GM12878 (cell line): Measurements from ENCODE around the gene CXCR6. TPM values are rescaled to one million over a fixed set of nuclear protein-coding genes. Genes with fewer than 3 reads are reported as not detected.

Source experiments
- ATAC-seq: fragments of 200-7000 bp; cut with Tn5 transposase; 3 replicates; pipeline ENCODE4 v1.9.1; 2020; ENCODE audit warnings: mild to moderate bottlenecking, moderate library complexity
- BruUV-seq: library from RNA; stranded (reverse); fragments of 400-500 nt; replicated peaks from 2 replicates; lab custom pipeline; 2021; lab: Mats Ljungman, UMichigan
- CTCF ChIA-PET: fragments of 300-600 bp; sonication (Branson Sonifier 250); formaldehyde crosslinking; extraction: SDS; loops from one replicate; lab custom pipeline; 2021; ENCODE audit warnings: inconsistent platforms; lab: Yijun Ruan, JAX
- POLR2A ChIA-PET: fragments of 350-600 bp; formaldehyde crosslinking; extraction: SDS; loops from one replicate; lab custom pipeline; 2021; ENCODE audit warnings: inconsistent platforms; lab: Charles Lee
- RAD21 ChIA-PET: fragments of 300-600 bp; sonication (Branson Sonifier 250); formaldehyde crosslinking; loops from one replicate; lab custom pipeline; 2023; ENCODE audit warnings: antibody characterized with exemption; ENCODE audit not compliant: unreplicated experiment; lab: Charles Lee
- SMC1A ChIA-PET: fragments of 300-600 bp; sonication (Branson Sonifier 250); formaldehyde crosslinking; loops from one replicate; lab custom pipeline; 2023; ENCODE audit not compliant: unreplicated experiment, uncharacterized antibody; lab: Charles Lee
- DNase-seq: peaks from one replicate; pipeline ENCODE4 v3.0.0-alpha.2; 2011; ENCODE audit warnings: low read depth, low spot score
- FAIRE-seq: peaks from 3 replicates; lab custom pipeline; 2011; peaks lifted over from hg19 to GRCh38; lab: Jason Lieb, UNC
- H2AFZ ChIP-seq: 2 replicates; pipeline ENCODE4 v1.6.0; 2011; ENCODE audit warnings: low read depth, low read length, control low read depth; ENCODE audit not compliant: control insufficient read depth
- H3K27ac ChIP-seq: 2 replicates; pipeline ENCODE4 v1.5.1; 2011; ENCODE audit warnings: control low read depth; ENCODE audit not compliant: control insufficient read depth, insufficient read depth
- H3K27me3 ChIP-seq, 2 experiments: replicated peaks in 1 of 2; 2 replicates each; pipeline versions ENCODE4 v1.6.0 to v1.6.1; 2011; ENCODE audit warnings: low read length in 1 of 2; ENCODE audit not compliant: control insufficient read depth in 2 of 2, insufficient read depth in 2 of 2
- H3K36me3 ChIP-seq, 2 experiments: 2 replicates each; pipeline ENCODE4 v1.5.1; 2011; ENCODE audit warnings: low read length in 1 of 2; ENCODE audit not compliant: control insufficient read depth in 2 of 2, insufficient read depth in 2 of 2
- H3K4me1 ChIP-seq: 2 replicates; pipeline ENCODE4 v1.6.1; 2011; ENCODE audit warnings: mild to moderate bottlenecking, low read length, moderate library complexity, mixed read lengths; ENCODE audit not compliant: control insufficient read depth, insufficient read depth
- H3K4me2 ChIP-seq: 2 replicates; pipeline ENCODE4 v1.6.0; 2011; ENCODE audit warnings: control low read depth; ENCODE audit not compliant: control insufficient read depth, insufficient read depth
- H3K4me3 ChIP-seq: fragments of 200-600 bp; sonication (generic); 2 replicates; pipeline ENCODE4 v1.5.1; 2016
- H3K79me2 ChIP-seq: 2 replicates; pipeline ENCODE4 v1.6.0; 2011; ENCODE audit warnings: low read length; ENCODE audit not compliant: control insufficient read depth, insufficient read depth
- H3K9ac ChIP-seq: 2 replicates; pipeline ENCODE4 v1.8.0; 2011; ENCODE audit warnings: low read length, control low read depth, mixed read lengths; ENCODE audit not compliant: control insufficient read depth, insufficient read depth
- H3K9me3 ChIP-seq: replicated peaks from 3 replicates; pipeline ENCODE4 v1.5.1; 2011; ENCODE audit warnings: mild to moderate bottlenecking, low read length; ENCODE audit not compliant: control insufficient read depth, insufficient read depth
- H4K20me1 ChIP-seq: 2 replicates; pipeline ENCODE4 v1.6.0; 2011; ENCODE audit not compliant: control insufficient read depth, insufficient read depth
- CBX5 ChIP-seq: sonication (generic); IDR thresholded peaks from 2 replicates; pipeline ENCODE4 v1.6.1; 2016; ENCODE audit warnings: low read depth, moderate library complexity, mild to moderate bottlenecking, inconsistent platforms
- HDAC6 ChIP-seq: fragments of 200-600 bp; sonication (generic); IDR thresholded peaks from one replicate; pipeline ENCODE4 v1.8.0; 2017; ENCODE audit warnings: antibody characterized with exemption; ENCODE audit not compliant: unreplicated experiment
- IKZF1 ChIP-seq: fragments of 450-650 bp; conservative IDR thresholded peaks from 2 replicates; pipeline ENCODE4 v1.6.1; 2017; ENCODE audit warnings: antibody characterized with exemption, mild to moderate bottlenecking
- IKZF2 ChIP-seq, 2 experiments: fragments of 450-650 bp; IDR thresholded peaks; 2 replicates each; pipeline ENCODE4 v1.6.1; 2017; ENCODE audit warnings: mild to moderate bottlenecking in 2 of 2, moderate library complexity in 2 of 2
- MYC ChIP-seq: IDR thresholded peaks from 2 replicates; pipeline ENCODE4 v1.6.1; 2011; ENCODE audit warnings: mild to moderate bottlenecking, low read length, moderate library complexity, inconsistent platforms; ENCODE audit not compliant: insufficient read depth, insufficient replicate concordance, insufficient read length, severe bottlenecking
- NRF1 ChIP-seq: conservative IDR thresholded peaks from 2 replicates; pipeline ENCODE4 v1.6.1; 2011; ENCODE audit warnings: mild to moderate bottlenecking, low read depth, low read length, improper control_type of control experiment
- RCOR1 ChIP-seq: conservative IDR thresholded peaks from 2 replicates; pipeline ENCODE4 v1.6.1; 2012; ENCODE audit warnings: low read depth, low read length, improper control_type of control experiment
- SPI1 ChIP-seq: IDR thresholded peaks from 2 replicates; pipeline ENCODE4 v1.6.1; 2011; ENCODE audit warnings: low read depth, mild to moderate bottlenecking, low read length, moderate library complexity, borderline replicate concordance; ENCODE audit not compliant: insufficient read depth
- SREBF1 ChIP-seq: IDR thresholded peaks from 2 replicates; pipeline ENCODE4 v1.6.1; 2012; ENCODE audit warnings: mild to moderate bottlenecking, low read length
- TCF12 ChIP-seq: IDR thresholded peaks from 2 replicates; pipeline ENCODE4 v1.6.1; 2011; ENCODE audit warnings: low read depth, mild to moderate bottlenecking, low read length
- TCF7 ChIP-seq: IDR thresholded peaks from 2 replicates; pipeline ENCODE4 v1.6.1; 2014; ENCODE audit warnings: antibody characterized with exemption, borderline replicate concordance
- WGBS: methylation state at CpG from one replicate; pipeline ENCODE4 v1.1.6; 2016; ENCODE audit warnings: low lambda C conversion rate; ENCODE audit not compliant: insufficient replicate concordance, insufficient coverage; ENCODE audit errors: missing lambda C conversion rate; 5-methylcytosine and 5-hydroxymethylcytosine counted together
- in situ Hi-C: fragments of 300-500 bp; cut with MboI; formaldehyde crosslinking; loops from 9 replicates; pipeline ENCODE4 v1.14.3; 2018; ENCODE audit warnings: mixed read lengths
- intact Hi-C: fragments of 100-400 bp; cut with micrococcal nuclease; formaldehyde crosslinking; loops from one replicate; pipeline ENCODE4 v1.14.2; 2022; ENCODE audit not compliant: unreplicated experiment
- polyA plus RNA-seq, 11 experiments: library from polyadenylated mRNA; depleted of rRNA in 4 of 11; unstranded in 6 of 11; stranded (reverse) in 5 of 11; fragments of >200 nt; fragmentation: Nextera tagmentation in 4 of 11; fragmentation: Illumina TruSeq in 1 of 11; extraction: Ambion mirVana in 4 of 11; extraction: Trizol in 1 of 11; gene quantifications; 1 replicate in 1 of 11; 2 replicates in 10 of 11; pipeline versions ENCODE4 v1.2.1 to v1.2.3, GENCODE V29; 2011 to 2016; ENCODE audit warnings: inconsistent platforms in 2 of 11, missing spikeins in 2 of 11, low read depth in 1 of 11
- total RNA-seq, 4 experiments: library from RNA; depleted of rRNA in 3 of 4; stranded (reverse); fragments of >200 nt in 3 of 4; fragmentation: Illumina TruSeq in 1 of 4; extraction: Trizol in 1 of 4; gene quantifications; 2 replicates each; pipeline versions ENCODE4 v1.2.1 to v1.2.3, GENCODE V29; 2013 to 2021
- TF ChIP-seq, protein P1 (sequence below): fragments of 450-650 bp; IDR thresholded peaks from 2 replicates; pipeline ENCODE4 v1.6.1; 2016; ENCODE audit warnings: mild to moderate bottlenecking
- TF ChIP-seq, protein P2 (sequence below): fragments of 450-650 bp; IDR thresholded peaks from 2 replicates; pipeline ENCODE4 v1.6.1; 2016; ENCODE audit warnings: mild to moderate bottlenecking
- TF ChIP-seq, protein P3 (sequence below): IDR thresholded peaks from 2 replicates; pipeline ENCODE4 v1.6.1; 2011; ENCODE audit warnings: mild to moderate bottlenecking, low read depth, low read length, moderate library complexity; ENCODE audit not compliant: insufficient replicate concordance
- TF ChIP-seq, protein P4 (sequence below): IDR thresholded peaks from 2 replicates; pipeline ENCODE4 v1.6.1; 2012; ENCODE audit warnings: mild to moderate bottlenecking, low read depth, low read length

The CXCR6 gene
- total and polyA plus RNA-seq, 10 of the 15 experiments (the other 5 are each of a cell fraction or from before 2014, with no cell fraction given) = 0.04 to 0.20 (median 0.12) TPM; not detected in 5

DNA sequence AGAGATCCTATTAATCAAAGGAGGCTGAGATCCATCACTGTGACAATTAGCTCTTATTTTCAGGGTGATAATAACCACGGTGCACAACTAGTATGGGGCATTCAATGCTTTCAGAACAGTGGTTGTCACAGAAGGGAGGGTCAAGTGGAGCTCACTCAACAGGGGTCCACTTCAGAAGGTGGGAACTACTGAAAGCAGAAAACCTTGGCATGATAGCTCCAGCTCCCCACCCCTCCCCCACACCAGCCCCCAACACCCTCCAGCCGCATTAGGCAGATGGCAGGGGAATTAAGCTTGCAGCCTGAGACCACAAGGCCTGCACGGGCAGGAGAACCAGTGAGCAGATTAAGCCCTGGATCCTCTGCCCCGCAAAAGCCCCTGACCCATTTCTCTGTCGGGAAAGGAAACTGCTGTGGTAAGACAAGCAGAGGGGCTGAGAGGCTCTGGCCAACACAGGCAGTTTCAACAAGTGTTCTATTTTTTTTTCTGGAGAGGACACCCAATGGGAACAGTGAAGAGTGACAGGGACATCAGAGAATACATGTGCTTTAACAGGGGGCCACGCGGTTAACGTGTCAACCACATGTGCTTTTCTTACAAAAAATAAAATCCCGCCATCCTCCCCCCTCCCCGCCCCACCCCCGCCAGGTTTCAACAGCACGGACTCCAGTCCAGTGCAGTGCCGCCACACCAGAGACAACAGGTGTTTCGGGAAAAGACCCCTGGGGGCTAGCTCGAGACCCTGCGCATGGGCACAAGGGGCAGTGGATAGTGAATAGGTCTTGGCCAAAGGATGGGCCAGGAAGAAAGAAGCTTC lies 51.4 kb downstream of the CXCR6 start:
- peak; percentile 59 for ATAC-seq
- FAIRE-seq = peak; percentile 52
- 6% methylated on average over 16 of the region's 16 CpGs for WGBS
- H3K36me3 ChIP-seq = no peaks in the 10 kb centered on the region
- H3K4me2 ChIP-seq = peak overlapping the region; percentile 84
- SMC1A ChIA-PET = interaction anchor here (0.6 to 5.7 kb wide), 21 partner anchors 10 to 232 kb away, joined by 3 to 35 read pairs (median 6); no protein-coding TSS in a partner anchor
- peaks cover 16% of the 10 kb centered on the region for H3K79me2 ChIP-seq
- CTCF ChIA-PET = interaction anchor here (0.7 to 5.2 kb wide), 9 partner anchors 8 to 993 kb away, joined by 3 to 40 read pairs (median 4); no protein-coding TSS in a partner anchor
- in situ Hi-C loops (no loop called here), intact Hi-C loops (no loop called here)
- no peaks in the 10 kb centered on the region for H4K20me1 ChIP-seq
- H3K9ac ChIP-seq = peak overlapping the region; percentile 81
- no peak for DNase-seq
- H3K27ac ChIP-seq = peak overlapping the region; percentile 90
- peak overlapping the region; percentile 79 for H3K4me3 ChIP-seq
- RAD21 ChIA-PET = interaction anchor here (0.6 to 5.0 kb wide), 18 partner anchors 14 to 335 kb away, joined by 3 to 32 read pairs (median 4); partner anchors contain the start of genes CCR1 and SACM1L
- BruUV-seq = no TSS peak
- POLR2A ChIA-PET = interaction anchor here (0.7 to 3.0 kb wide), 5 partner anchors 21 to 71 kb away, joined by 3 to 16 read pairs (median 7); partner anchors contain the start of gene CXCR6
- peaks cover 30% of the 10 kb centered on the region for H3K4me1 ChIP-seq
- no peaks in the 10 kb centered on the region for H3K27me3 ChIP-seq
- H3K9me3 ChIP-seq = no peaks in the 10 kb centered on the region
- peak overlapping the region; percentile 99 for H2AFZ ChIP-seq
- TF ChIP-seq MYC (no peak), TCF7 (no peak), IKZF1 (no peak), SREBF1 (no peak), TCF12 (no peak), CBX5 (no peak), HDAC6 (no peak), SPI1 (no peak), RCOR1 (no peak), IKZF2 (IDR thresholded peaks at IDR 0.05) (peak; percentile 35 to 38; a peak in 2 of 4 replicates), NRF1 (no peak)
- TF ChIP-seq, protein P1, sequence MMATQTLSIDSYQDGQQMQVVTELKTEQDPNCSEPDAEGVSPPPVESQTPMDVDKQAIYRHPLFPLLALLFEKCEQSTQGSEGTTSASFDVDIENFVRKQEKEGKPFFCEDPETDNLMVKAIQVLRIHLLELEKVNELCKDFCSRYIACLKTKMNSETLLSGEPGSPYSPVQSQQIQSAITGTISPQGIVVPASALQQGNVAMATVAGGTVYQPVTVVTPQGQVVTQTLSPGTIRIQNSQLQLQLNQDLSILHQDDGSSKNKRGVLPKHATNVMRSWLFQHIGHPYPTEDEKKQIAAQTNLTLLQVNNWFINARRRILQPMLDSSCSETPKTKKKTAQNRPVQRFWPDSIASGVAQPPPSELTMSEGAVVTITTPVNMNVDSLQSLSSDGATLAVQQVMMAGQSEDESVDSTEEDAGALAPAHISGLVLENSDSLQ = peak; percentile 86
- TF ChIP-seq, protein P2, sequence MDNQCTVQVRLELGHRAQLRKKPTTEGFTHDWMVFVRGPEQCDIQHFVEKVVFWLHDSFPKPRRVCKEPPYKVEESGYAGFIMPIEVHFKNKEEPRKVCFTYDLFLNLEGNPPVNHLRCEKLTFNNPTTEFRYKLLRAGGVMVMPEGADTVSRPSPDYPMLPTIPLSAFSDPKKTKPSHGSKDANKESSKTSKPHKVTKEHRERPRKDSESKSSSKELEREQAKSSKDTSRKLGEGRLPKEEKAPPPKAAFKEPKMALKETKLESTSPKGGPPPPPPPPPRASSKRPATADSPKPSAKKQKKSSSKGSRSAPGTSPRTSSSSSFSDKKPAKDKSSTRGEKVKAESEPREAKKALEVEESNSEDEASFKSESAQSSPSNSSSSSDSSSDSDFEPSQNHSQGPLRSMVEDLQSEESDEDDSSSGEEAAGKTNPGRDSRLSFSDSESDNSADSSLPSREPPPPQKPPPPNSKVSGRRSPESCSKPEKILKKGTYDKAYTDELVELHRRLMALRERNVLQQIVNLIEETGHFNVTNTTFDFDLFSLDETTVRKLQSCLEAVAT = 0 out of 2 replicates have a peak, but pooled peaks have one; percentile 19
- TF ChIP-seq, protein P3, sequence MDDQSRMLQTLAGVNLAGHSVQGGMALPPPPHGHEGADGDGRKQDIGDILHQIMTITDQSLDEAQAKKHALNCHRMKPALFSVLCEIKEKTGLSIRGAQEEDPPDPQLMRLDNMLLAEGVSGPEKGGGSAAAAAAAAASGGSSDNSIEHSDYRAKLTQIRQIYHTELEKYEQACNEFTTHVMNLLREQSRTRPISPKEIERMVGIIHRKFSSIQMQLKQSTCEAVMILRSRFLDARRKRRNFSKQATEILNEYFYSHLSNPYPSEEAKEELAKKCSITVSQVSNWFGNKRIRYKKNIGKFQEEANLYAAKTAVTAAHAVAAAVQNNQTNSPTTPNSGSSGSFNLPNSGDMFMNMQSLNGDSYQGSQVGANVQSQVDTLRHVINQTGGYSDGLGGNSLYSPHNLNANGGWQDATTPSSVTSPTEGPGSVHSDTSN = peak; percentile 41
- TF ChIP-seq, protein P4, sequence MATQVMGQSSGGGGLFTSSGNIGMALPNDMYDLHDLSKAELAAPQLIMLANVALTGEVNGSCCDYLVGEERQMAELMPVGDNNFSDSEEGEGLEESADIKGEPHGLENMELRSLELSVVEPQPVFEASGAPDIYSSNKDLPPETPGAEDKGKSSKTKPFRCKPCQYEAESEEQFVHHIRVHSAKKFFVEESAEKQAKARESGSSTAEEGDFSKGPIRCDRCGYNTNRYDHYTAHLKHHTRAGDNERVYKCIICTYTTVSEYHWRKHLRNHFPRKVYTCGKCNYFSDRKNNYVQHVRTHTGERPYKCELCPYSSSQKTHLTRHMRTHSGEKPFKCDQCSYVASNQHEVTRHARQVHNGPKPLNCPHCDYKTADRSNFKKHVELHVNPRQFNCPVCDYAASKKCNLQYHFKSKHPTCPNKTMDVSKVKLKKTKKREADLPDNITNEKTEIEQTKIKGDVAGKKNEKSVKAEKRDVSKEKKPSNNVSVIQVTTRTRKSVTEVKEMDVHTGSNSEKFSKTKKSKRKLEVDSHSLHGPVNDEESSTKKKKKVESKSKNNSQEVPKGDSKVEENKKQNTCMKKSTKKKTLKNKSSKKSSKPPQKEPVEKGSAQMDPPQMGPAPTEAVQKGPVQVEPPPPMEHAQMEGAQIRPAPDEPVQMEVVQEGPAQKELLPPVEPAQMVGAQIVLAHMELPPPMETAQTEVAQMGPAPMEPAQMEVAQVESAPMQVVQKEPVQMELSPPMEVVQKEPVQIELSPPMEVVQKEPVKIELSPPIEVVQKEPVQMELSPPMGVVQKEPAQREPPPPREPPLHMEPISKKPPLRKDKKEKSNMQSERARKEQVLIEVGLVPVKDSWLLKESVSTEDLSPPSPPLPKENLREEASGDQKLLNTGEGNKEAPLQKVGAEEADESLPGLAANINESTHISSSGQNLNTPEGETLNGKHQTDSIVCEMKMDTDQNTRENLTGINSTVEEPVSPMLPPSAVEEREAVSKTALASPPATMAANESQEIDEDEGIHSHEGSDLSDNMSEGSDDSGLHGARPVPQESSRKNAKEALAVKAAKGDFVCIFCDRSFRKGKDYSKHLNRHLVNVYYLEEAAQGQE = no peak
